Measurements from ENCODE around the gene MDC1.

DNA sequence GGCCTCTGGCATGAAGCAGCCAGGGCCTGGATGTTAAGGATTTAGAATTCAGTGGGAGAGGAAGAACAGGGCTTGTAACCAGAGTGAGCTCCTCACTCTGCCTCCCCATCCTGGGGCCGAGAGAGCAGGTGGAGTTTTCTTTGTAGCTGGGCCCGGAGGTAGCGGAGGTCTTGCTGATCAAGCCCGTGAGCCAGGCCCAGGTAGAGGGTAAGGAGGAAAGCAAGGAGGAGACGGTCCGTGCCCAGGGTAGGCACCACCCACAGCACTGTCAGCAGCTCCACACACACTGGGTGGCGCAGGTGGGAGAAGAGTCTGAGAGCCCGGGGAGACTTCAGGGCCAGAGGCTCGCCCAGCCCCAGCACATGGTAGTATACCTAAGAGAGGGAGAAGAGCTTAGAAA lies 28.5 kb downstream of the MDC1 start:
- TF ChIP-seq POLR2A (IDR thresholded peaks at IDR 0.05; ENCODE audit: low read depth, low read length) (no peak), POLR2AphosphoS5 (IDR thresholded peaks at IDR 0.05; ENCODE audit: low read depth, low read length) (no peak)

Measured in GM12892 (cell line).